B cell (primary cell): ENCODE measurements around the gene HBA2. TPM values are rescaled to one million over a fixed set of nuclear protein-coding genes. Genes with fewer than 3 reads are reported as not detected.
"Not testable (repeated sequence)": the region's sequence is repeated elsewhere in the genome, so short reads cannot be mapped to it uniquely, and the experiment has no call there.

ENCODE experiments used
- ATAC-seq: fragments of 200-7000 bp; cut with Tn5 transposase; one replicate; pipeline ENCODE4 v1.10.0; 2021; ENCODE audit warnings: low read depth, mild to moderate bottlenecking, moderate number of reproducible peaks, moderate library complexity
- CTCF ChIA-PET: fragments of 350-600 bp; sonication (Branson Sonifier 250); formaldehyde crosslinking; loops from one replicate; lab custom pipeline; 2021; ENCODE audit warnings: antibody characterized with exemption, inconsistent platforms; lab: Charles Lee
- POLR2A ChIA-PET: fragments of 350-600 bp; sonication (Branson Sonifier 250); formaldehyde crosslinking; loops from one replicate; lab custom pipeline; 2021; ENCODE audit warnings: antibody characterized with exemption; lab: Charles Lee
- DNase-seq: peaks from one replicate; pipeline ENCODE4 v3.0.0; 2013
- H2AFZ ChIP-seq: 2 replicates; pipeline ENCODE4 v1.6.1; 2012; ENCODE audit warnings: mild to moderate bottlenecking, low read depth, low read length; ENCODE audit not compliant: insufficient read depth, poor library complexity, severe bottlenecking
- H3K27ac ChIP-seq, 2 donors: 1 replicate in 1 of 2; 2 replicates in 1 of 2; pipeline ENCODE4 v1.5.1; 2012 to 2013; ENCODE audit warnings: low read length in 2 of 2, mild to moderate bottlenecking in 2 of 2, moderate library complexity in 1 of 2
- H3K27me3 ChIP-seq, 4 experiments: fragments of 200-600 bp in 1 of 4; sonication (generic) in 1 of 4; replicated peaks in 1 of 4; 1 replicate in 2 of 4; 2 replicates in 2 of 4; pipeline versions ENCODE4 v1.6.1 to v1.7.0; 2013 to 2016; ENCODE audit warnings: low read length in 3 of 4, mild to moderate bottlenecking in 2 of 4, mixed read lengths in 1 of 4, moderate library complexity in 1 of 4; ENCODE audit not compliant: insufficient read depth in 4 of 4, control insufficient read depth in 3 of 4; ENCODE audit errors: control extremely low read depth in 1 of 4
- H3K36me3 ChIP-seq, 2 experiments: replicated peaks in 1 of 2; 1 replicate in 1 of 2; 2 replicates in 1 of 2; pipeline versions ENCODE4 v1.6.1 to v1.7.1; 2013; ENCODE audit warnings: low read length in 1 of 2; ENCODE audit not compliant: insufficient read depth in 2 of 2, control insufficient read depth in 1 of 2; ENCODE audit errors: control extremely low read depth in 1 of 2, extremely low read depth in 1 of 2
- H3K4me1 ChIP-seq, 2 donors: fragments of 200-600 bp in 1 of 2; sonication (generic) in 1 of 2; 1 replicate in 1 of 2; 2 replicates in 1 of 2; pipeline versions ENCODE4 v1.5.1 to v1.6.1; 2013 to 2017; ENCODE audit warnings: low read length in 2 of 2; ENCODE audit not compliant: control insufficient read depth in 2 of 2, insufficient read depth in 2 of 2
- H3K4me2 ChIP-seq: replicated peaks from 2 replicates; pipeline ENCODE3; 2012; ENCODE audit warnings: mild to moderate bottlenecking, low read depth, low read length; ENCODE audit not compliant: poor library complexity, severe bottlenecking
- H3K4me3 ChIP-seq, 5 experiments: fragments of 200-600 bp in 1 of 5; sonication (generic) in 1 of 5; 1 replicate in 3 of 5; 2 replicates in 2 of 5; pipeline versions ENCODE4 v1.5.1 to v1.7.0; 2011 to 2016; ENCODE audit warnings: low read length in 4 of 5, mild to moderate bottlenecking in 4 of 5, low read depth in 2 of 5, control low read depth in 1 of 5, moderate library complexity in 1 of 5; ENCODE audit not compliant: insufficient read depth in 1 of 5; ENCODE audit errors: control extremely low read depth in 1 of 5, extremely low read depth in 1 of 5
- H3K79me2 ChIP-seq: fragments of 200-600 bp; sonication (generic); one replicate; pipeline ENCODE4 v1.6.0; 2016; ENCODE audit warnings: low read length; ENCODE audit not compliant: control insufficient read depth, insufficient read depth
- H3K9ac ChIP-seq: fragments of 200-600 bp; sonication (generic); 2 replicates; pipeline ENCODE4 v1.6.1; 2017; ENCODE audit warnings: mild to moderate bottlenecking, low read length, moderate library complexity
- H3K9me3 ChIP-seq, 3 donors: one replicate each; pipeline versions ENCODE4 v1.6.1 to v1.7.1; 2013; ENCODE audit warnings: low read length in 2 of 3; ENCODE audit not compliant: control insufficient read depth in 2 of 3, insufficient read depth in 1 of 3; ENCODE audit errors: control extremely low read depth in 1 of 3
- H4K20me1 ChIP-seq: 2 replicates; pipeline ENCODE4 v1.6.0; 2012; ENCODE audit warnings: mild to moderate bottlenecking, low read length; ENCODE audit not compliant: insufficient read depth, control insufficient read depth, poor library complexity, severe bottlenecking
- H3K27ac Mint-ChIP-seq: one replicate; pipeline ENCODE4 v1.8.0; 2021; ENCODE audit warnings: mixed read lengths
- H3K27me3 Mint-ChIP-seq: one replicate; pipeline ENCODE4 v1.8.0; 2021; ENCODE audit warnings: mixed read lengths
- H3K4me1 Mint-ChIP-seq: one replicate; pipeline ENCODE4 v1.8.0; 2021; ENCODE audit warnings: mixed read lengths
- H3K4me3 Mint-ChIP-seq: one replicate; pipeline ENCODE4 v1.8.0; 2021; ENCODE audit warnings: mixed read lengths
- H3K9me3 Mint-ChIP-seq: one replicate; pipeline ENCODE4 v1.8.0; 2022; ENCODE audit warnings: mixed read lengths; ENCODE audit not compliant: insufficient read depth
- EZH2 ChIP-seq: IDR thresholded peaks from 2 replicates; pipeline ENCODE4 v1.6.1; 2012; ENCODE audit warnings: borderline replicate concordance, low read depth, mild to moderate bottlenecking, moderate library complexity, low read length; ENCODE audit not compliant: insufficient read depth, poor library complexity, severe bottlenecking
- WGBS: methylation state at CpG from one replicate; pipeline ENCODE4 v1.1.5; 2013; ENCODE audit warnings: missing lambda C conversion rate; ENCODE audit not compliant: insufficient coverage; 5-methylcytosine and 5-hydroxymethylcytosine counted together
- intact Hi-C: fragments of 100-400 bp; cut with micrococcal nuclease; formaldehyde crosslinking; loops from one replicate; pipeline ENCODE4 v1.10.0; 2022
- polyA plus RNA-seq: library from polyadenylated mRNA; depleted of rRNA; stranded (reverse); fragments of >200 nt; gene quantifications from 2 replicates; pipeline ENCODE4 v1.2.3, GENCODE V29; 2012
- total RNA-seq, 2 donors: library from RNA; stranded (reverse); fragments of 120-200 nt in 1 of 2; gene quantifications; 1 replicate in 1 of 2; 2 replicates in 1 of 2; pipeline versions ENCODE4 v1.2.3 to v1.2.4, GENCODE V29; 2013 to 2022
- TF ChIP-seq, protein P1 (sequence below): fragments of 200-600 bp; IDR thresholded peaks from one replicate; pipeline ENCODE4 v1.8.0; 2022; ENCODE audit warnings: antibody characterized with exemption, mild to moderate bottlenecking

Gene HBA2
- total and polyA plus RNA-seq, 2 donors (not counting 1 experiment from before 2014, with no cell fraction given): 75.6 to 179 TPM

DNA sequence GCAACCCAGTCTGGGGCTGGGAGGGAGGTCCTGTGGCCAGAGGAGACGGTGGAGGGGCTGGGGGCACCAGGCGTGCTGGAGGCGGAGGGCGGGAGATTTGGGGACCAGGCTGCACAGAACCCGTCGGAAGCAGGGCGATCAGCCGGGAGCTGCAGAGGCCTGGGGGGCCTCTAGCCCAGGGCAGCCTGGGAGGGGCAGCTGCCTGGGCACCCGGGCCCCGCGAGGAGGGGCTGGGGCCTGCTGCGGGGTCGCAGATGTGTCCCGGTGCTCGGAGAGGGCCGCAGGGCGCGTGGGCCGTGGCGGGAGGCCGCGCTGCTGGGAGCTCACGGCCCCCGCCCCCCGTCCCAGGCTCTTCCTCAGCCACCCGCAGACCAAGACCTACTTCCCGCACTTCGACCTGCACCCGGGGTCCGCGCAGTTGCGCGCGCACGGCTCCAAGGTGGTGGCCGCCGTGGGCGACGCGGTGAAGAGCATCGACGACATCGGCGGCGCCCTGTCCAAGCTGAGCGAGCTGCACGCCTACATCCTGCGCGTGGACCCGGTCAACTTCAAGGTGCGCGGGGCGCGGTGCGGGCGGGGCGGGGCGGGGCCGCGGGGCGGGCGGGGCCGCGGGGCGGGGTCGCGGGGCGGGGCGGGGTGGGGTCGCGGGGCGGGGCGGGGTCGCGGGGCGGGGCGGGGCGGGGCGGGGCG lies 8.4 kb upstream of the HBA2 start:
- POLR2A ChIA-PET, DNase-seq, H3K4me3 ChIP-seq, H3K27ac Mint-ChIP-seq, H3K4me2 ChIP-seq, H3K4me3 Mint-ChIP-seq, H3K36me3 ChIP-seq, H3K9ac ChIP-seq, CTCF ChIA-PET, H3K9me3 Mint-ChIP-seq, H2AFZ ChIP-seq, H3K27ac ChIP-seq, intact Hi-C loops, H3K79me2 ChIP-seq, H4K20me1 ChIP-seq: not testable (repeated sequence)
- peak; percentile 29 for ATAC-seq
- peaks cover 0 to 55% (median 19%) of the 10 kb centered on the region in 4 experiments for H3K27me3 ChIP-seq
- H3K27me3 Mint-ChIP-seq: peaks cover 46% of the 10 kb centered on the region
- peaks cover 0 to 13% (median 0%) of the 10 kb centered on the region in 3 donors for H3K9me3 ChIP-seq
- H3K4me1 ChIP-seq: peaks cover 18 to 23% of the 10 kb centered on the region in 2 donors
- peaks cover 15% of the 10 kb centered on the region for H3K4me1 Mint-ChIP-seq
- 5% methylated on average over 4 of the region's 80 CpGs for WGBS

GRCh38 chr16:164827-165538 lies 7.7 kb upstream of the HBA2 start:
- H3K4me3 Mint-ChIP-seq: peak overlapping the region; percentile 41
- ATAC-seq (peak; percentile 55), DNase-seq (peak; percentile 42)
- H3K4me1 ChIP-seq: peaks cover 18 to 23% of the 10 kb centered on the region in 2 donors
- H3K79me2 ChIP-seq: no peaks in the 10 kb centered on the region
- peaks cover 15% of the 10 kb centered on the region for H3K4me1 Mint-ChIP-seq
- no peak overlapping the region for H3K27ac ChIP-seq
- H4K20me1 ChIP-seq: no peaks in the 10 kb centered on the region
- H3K4me3 ChIP-seq: peak overlapping the region in 2 of 5 experiments; percentile 32 to 35
- H3K9me3 ChIP-seq: peaks cover 0 to 13% (median 0%) of the 10 kb centered on the region in 3 donors
- intact Hi-C loops: no loop called here
- H3K9me3 Mint-ChIP-seq: no peaks in the 10 kb centered on the region
- 7% methylated on average over 46 of the region's 77 CpGs for WGBS
- TF ChIP-seq, protein P1, sequence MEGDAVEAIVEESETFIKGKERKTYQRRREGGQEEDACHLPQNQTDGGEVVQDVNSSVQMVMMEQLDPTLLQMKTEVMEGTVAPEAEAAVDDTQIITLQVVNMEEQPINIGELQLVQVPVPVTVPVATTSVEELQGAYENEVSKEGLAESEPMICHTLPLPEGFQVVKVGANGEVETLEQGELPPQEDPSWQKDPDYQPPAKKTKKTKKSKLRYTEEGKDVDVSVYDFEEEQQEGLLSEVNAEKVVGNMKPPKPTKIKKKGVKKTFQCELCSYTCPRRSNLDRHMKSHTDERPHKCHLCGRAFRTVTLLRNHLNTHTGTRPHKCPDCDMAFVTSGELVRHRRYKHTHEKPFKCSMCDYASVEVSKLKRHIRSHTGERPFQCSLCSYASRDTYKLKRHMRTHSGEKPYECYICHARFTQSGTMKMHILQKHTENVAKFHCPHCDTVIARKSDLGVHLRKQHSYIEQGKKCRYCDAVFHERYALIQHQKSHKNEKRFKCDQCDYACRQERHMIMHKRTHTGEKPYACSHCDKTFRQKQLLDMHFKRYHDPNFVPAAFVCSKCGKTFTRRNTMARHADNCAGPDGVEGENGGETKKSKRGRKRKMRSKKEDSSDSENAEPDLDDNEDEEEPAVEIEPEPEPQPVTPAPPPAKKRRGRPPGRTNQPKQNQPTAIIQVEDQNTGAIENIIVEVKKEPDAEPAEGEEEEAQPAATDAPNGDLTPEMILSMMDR: no peak
- TF ChIP-seq EZH2: no peak
- H3K4me2 ChIP-seq: peak overlapping the region; percentile 78
- H3K36me3 ChIP-seq: no peaks in the 10 kb centered on the region
- no peak overlapping the region for H3K27ac Mint-ChIP-seq
- H3K27me3 Mint-ChIP-seq: peaks cover 42% of the 10 kb centered on the region
- H3K9ac ChIP-seq: peak overlapping the region; percentile 4
- peaks cover 0 to 56% (median 20%) of the 10 kb centered on the region in 4 experiments for H3K27me3 ChIP-seq
- POLR2A ChIA-PET: no interaction called here
- CTCF ChIA-PET: no interaction called here
- peak overlapping the region; percentile 50 for H2AFZ ChIP-seq
